HG03457 (cell line): ENCODE data around the gene LRRC27.
"Not testable (repeated sequence)": the region's sequence is repeated elsewhere in the genome, so short reads cannot be mapped to it uniquely, and the experiment has no call there.

Source experiments
- ATAC-seq: cut with Tn5 transposase; IDR thresholded peaks from one replicate; pipeline ENCODE4 v1.9.1; 2021; ENCODE audit warnings: moderate number of reproducible peaks; ENCODE audit not compliant: unreplicated experiment

The LRRC27 gene

GRCh38 chr10:132335189-132336063 lies 3.4 kb downstream of the LRRC27 start:
- ATAC-seq = no peak

GRCh38 chr10:132336064-132336746 lies 4.2 kb downstream of the LRRC27 start:
- ATAC-seq = no peak

GRCh38 chr10:132336919-132337407 lies 5.0 kb downstream of the LRRC27 start:
- ATAC-seq = no peak

- ATAC-seq = not testable (repeated sequence)
Measured at GRCh38 chr10:132337854-132338253, 5.9 kb downstream of the LRRC27 start.

- no peak for ATAC-seq
Measured at GRCh38 chr10:132338876-132339275, 6.9 kb downstream of the LRRC27 start.

DNA sequence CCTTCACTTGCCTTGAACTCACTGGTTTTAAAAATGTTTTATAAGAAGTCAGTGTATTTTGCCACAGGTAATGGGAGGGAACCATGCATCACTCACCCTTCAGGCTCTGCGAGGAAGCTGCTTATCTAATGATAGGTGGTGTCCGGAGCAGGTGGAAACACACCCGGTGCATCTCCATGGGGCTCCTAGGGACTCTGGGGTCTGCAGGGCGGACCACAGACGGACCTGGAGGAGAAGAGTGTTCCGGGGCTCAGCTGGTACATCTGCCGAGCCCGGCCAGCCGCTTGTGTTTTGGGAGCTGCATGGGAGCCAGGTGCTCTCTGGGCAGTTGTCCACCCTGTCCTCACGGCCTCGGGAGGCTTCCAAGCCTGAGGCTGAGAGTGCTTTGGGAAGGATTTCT lies 7.3 kb downstream of the LRRC27 start:
- no peak for ATAC-seq

DNA sequence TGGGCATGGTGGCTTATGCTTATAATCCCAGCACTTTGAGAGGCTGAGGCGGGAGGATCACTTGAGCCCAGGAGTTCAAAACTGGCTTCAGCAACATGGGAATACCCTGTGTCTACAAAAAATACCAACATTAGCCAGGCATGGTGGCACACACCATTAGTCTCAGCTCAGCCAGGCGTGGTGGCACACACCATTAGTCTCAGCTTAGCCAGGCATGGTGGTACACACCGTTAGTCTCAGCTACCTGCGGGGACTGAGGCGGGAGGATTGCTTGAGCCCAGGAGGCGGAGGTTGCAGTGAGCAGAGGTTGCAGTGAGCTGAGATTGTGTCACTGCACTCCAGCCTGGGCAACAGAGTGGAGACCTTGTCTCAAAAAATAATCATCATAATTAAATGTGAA lies 9.0 kb downstream of the LRRC27 start:
- no peak for ATAC-seq

DNA sequence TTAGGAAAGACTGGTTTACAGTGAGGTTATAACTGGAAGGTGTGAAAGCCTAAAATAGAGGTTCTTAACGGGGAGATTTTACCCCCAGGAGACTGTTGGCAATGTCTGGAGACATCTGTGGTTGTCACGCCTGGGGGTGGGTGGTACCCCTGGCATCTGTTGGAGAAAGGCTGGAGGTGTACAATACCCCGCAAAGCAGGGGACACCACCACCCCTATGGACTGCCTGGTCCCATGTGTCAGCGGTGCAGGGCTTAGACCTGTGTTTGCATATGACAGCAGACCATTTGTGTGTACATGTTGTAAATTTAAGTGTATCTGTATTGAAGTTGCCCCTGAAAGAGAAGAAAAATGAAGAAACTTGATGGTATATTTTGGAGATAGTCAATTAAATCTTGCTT lies 9.8 kb downstream of the LRRC27 start:
- ATAC-seq = no peak

DNA sequence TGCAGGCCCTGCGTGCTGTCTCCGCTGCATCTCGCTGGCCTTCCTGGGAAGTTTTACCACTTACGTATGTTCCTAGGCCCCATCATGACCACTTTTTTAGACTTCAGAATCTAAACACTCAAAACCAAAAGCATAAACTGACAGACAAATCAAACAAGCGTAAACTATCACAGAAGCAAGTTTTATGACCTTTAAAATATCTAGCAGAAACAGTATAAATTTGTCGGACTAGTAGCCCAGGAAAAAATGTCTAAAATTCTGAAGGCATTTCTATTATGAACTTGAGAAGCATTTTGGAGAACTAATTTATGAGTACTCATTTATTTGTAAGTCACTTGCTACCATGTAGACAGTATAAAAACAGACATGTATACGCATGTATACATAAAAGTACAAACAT lies 10.6 kb downstream of the LRRC27 start:
- ATAC-seq = no peak

DNA sequence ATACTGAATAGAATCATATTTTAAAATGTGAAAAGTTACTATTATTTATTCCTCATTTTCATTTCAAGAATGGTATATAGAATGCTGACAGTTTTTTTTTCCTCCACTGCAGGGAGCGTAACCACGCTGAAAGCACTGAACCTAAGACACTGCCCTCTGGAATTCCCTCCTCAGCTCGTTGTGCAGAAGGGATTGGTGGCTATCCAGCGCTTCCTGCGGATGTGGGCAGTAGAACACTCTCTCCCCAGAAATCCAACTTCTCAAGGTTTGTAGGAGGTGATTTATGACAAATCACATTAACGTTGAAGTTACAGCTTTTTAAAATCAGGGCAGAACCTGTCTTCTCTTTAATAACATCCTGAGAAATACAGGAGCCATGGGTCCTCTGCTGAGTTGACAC lies 12.4 kb downstream of the LRRC27 start:
- no peak for ATAC-seq

GRCh38 chr10:132345345-132345744 lies 13.4 kb downstream of the LRRC27 start:
- no peak for ATAC-seq

DNA sequence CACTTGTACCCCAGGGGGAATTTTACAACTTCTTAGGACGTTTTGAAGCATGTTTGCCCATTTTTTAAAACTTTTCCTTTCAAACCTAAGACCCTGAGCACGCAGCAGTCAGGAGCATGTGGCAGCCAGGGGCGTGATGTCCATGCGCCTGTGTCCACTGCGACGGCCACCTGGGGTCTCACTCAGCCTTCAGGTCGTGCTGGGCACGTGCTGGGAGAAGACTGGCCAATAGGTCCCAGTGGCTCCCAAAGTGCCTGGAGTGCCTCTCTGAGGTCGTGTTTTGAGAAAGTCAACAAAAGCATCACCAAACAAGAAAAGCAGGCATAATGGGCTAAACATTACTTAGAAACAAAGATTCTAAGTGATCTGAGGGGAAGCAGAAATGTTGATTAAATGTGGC lies 14.8 kb downstream of the LRRC27 start:
- no peak for ATAC-seq

- ATAC-seq = no peak
Measured at GRCh38 chr10:132347211-132347930, 15.4 kb downstream of the LRRC27 start.

DNA sequence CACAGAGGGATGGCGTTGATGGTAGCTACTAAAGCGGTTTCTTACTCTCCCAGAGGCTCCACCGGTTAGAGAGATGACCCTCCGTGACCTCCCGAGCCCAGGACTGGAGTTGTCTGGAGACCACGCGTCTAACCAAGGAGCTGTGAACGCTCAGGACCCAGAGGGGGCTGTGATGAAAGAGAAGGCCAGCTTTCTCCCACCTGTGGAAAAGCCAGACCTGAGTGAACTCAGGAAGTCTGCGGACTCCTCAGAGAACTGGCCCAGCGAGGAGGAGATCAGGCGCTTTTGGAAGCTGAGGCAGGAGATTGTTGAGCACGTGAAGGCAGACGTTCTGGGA lies 15.9 kb downstream of the LRRC27 start:
- ATAC-seq = no peak

GRCh38 chr10:132349766-132350165 lies 17.8 kb downstream of the LRRC27 start:
- ATAC-seq = no peak

GRCh38 chr10:132350391-132350790 lies 18.4 kb downstream of the LRRC27 start:
- no peak for ATAC-seq

- ATAC-seq = no peak
Measured at GRCh38 chr10:132350946-132351345, 19.0 kb downstream of the LRRC27 start.

GRCh38 chr10:132351611-132352010 lies 19.6 kb downstream of the LRRC27 start:
- ATAC-seq = no peak

- peak; percentile 61 for ATAC-seq
Measured at GRCh38 chr10:132352462-132353308, 20.7 kb downstream of the LRRC27 start.

DNA sequence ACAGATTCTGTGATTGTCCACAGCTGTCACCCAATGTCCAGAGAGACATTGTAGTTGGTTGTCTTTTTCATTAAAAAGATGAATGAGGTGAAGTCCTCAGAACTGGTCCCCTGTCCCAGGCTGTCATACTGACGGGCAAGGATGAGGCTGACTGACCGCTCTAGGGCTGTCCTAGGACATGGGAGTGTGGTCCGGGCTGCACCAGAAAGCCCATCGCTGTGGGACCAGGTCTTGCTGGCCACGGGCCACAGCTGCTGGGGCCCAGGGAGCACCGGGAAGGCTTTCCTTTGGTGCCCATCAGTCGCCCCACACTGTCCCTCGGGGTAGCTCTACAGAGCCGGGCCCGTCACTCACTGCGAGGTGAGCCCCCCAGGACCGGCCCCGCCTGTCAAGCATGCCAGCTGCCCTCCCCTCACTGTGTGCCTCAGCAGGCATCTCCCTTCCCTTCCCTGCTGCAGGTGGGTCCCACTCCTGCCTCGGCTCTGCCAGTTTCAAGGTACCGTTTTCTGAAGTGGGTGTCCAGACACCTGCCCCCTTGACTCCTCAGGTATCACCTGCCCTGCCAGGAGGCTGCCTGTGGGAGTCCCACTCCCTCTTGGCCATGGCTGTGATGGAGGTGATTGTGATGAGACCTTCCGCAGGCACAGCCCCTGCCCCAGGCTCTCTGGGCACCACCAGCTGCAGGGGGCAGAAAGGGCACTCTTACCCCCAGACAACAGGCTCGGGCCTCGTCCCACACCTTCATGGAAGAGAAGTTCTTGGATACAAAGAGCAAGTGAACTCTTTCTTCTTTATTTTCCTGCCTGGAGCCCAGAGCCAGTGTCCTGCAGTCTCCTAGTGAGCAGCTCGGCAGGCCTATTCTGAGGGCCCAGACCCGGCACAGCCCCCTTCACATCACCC lies 21.7 kb downstream of the LRRC27 start:
- ATAC-seq = no peak
